ENCODE data around the gene TRIM14. TPM values are rescaled to one million over a fixed set of nuclear protein-coding genes. Genes with fewer than 3 reads are reported as not detected.

The TRIM14 gene
- 12.5 and 14.7 TPM in 2 replicates for total RNA-seq (2021)
- long read RNA-seq, full-length matches to known transcripts: 92 of 123 reads
- long read RNA-seq, partial matches to known transcripts: 10 of 123 reads
- long read RNA-seq, other reads (novel, unspliced or antisense): 21 of 123 reads

GRCh38 chr9:98118640-98119601 is at the start of gene TRIM14:
TSS of gene TRIM14 (minus strand) at chr9:98119222. CDS start at chr9:98119188, 34 bp downstream.
- Mint-ChIP-seq H3K36me3 (ENCODE audit: insufficient read depth in 1 of 3, low read depth in 3 of 3) (peaks cover 0 to 2% (median 0%) of the 10 kb centered on the region in 3 experiments; a peak in 1 of 7 replicates), H3K27me3 (ENCODE audit: low read depth) (peaks cover 13% of the 10 kb centered on the region), H3K4me1 (peaks cover 12 to 13% of the 10 kb centered on the region in 2 experiments), H3K9me3 (no peaks in the 10 kb centered on the region; a peak in 2 of 5 replicates), H3K27ac (no peak within 1 kb of the TSS; a peak in 2 of 7 replicates), H3K4me3 (peak within 1 kb of the TSS; percentile 78 to 79)
- no peak within 1 kb of the TSS for H2BK15ac ChIP-seq (ENCODE audit: low read depth, low read length)
- H3K9me3 ChIP-seq (ENCODE audit: control insufficient read depth, low read depth, low read length): no peaks in the 10 kb centered on the region
- peak; percentile 80 for DNase-seq
- no peak within 1 kb of the TSS for H2BK12ac ChIP-seq (ENCODE audit: insufficient read length, low read depth, low read length)
- no peak within 1 kb of the TSS for H3K27ac ChIP-seq (ENCODE audit: insufficient read length, low read depth, low read length)
- no peak within 1 kb of the TSS for H4K5ac ChIP-seq (ENCODE audit: insufficient read length, low read depth, low read length)
- H3K23ac ChIP-seq (ENCODE audit: insufficient read length, low read depth, low read length): no peak within 1 kb of the TSS
- no peaks in the 10 kb centered on the region for H3K79me1 ChIP-seq (ENCODE audit: insufficient read depth, low read depth, low read length, poor library complexity, severe bottlenecking)
- no peak within 1 kb of the TSS for H2AK5ac ChIP-seq (ENCODE audit: insufficient read length, low read length)
- H4K8ac ChIP-seq (replicated peaks; ENCODE audit: insufficient read length, low read depth, low read length): no peak within 1 kb of the TSS
- no peak within 1 kb of the TSS for H3K56ac ChIP-seq (ENCODE audit: insufficient read length, low read depth, low read length)
- H4K20me1 ChIP-seq (ENCODE audit: control insufficient read depth, insufficient read depth, insufficient read length): no peaks in the 10 kb centered on the region
- H3T11ph ChIP-seq (ENCODE audit: low read length): no peak within 1 kb of the TSS
- H3K18ac ChIP-seq (ENCODE audit: insufficient read length, low read depth, low read length): no peak within 1 kb of the TSS
- peak within 1 kb of the TSS; percentile 2 for H2AFZ ChIP-seq (ENCODE audit: low read length)
- no peak within 1 kb of the TSS for H4K91ac ChIP-seq (ENCODE audit: insufficient read length, low read depth, low read length)
- no peaks in the 10 kb centered on the region for H3K79me2 ChIP-seq (ENCODE audit: insufficient read depth, low read length)
- TF ChIP-seq CTCF (conservative IDR thresholded peaks at IDR 0.05): 0 out of 3 replicates have a peak, but pooled peaks have one; percentile 20
- H3K4me1 ChIP-seq (ENCODE audit: insufficient read depth, low read length): no peaks in the 10 kb centered on the region
- no CpG with 5 or more reads among the region's 71 CpGs for WGBS (ENCODE audit: extremely low coverage, insufficient read length, low lambda C conversion rate)
- H3K14ac ChIP-seq (ENCODE audit: insufficient read depth, low read length): peak within 1 kb of the TSS; percentile 59; the same call in 1 of the 2 replicates
- H3K4me2 ChIP-seq (ENCODE audit: insufficient read depth, insufficient read length, low read length): peak within 1 kb of the TSS; percentile 56
- H2BK20ac ChIP-seq (ENCODE audit: low read depth, low read length, poor library complexity, severe bottlenecking): no peak within 1 kb of the TSS
- H3K9ac ChIP-seq (ENCODE audit: extremely low read depth, insufficient read length, low read length): no peak within 1 kb of the TSS
- H2BK120ac ChIP-seq (ENCODE audit: low read depth, low read length, poor library complexity, severe bottlenecking): no peak within 1 kb of the TSS
- H3K4ac ChIP-seq (ENCODE audit: low read depth, low read length): no peak within 1 kb of the TSS
- no peaks in the 10 kb centered on the region for H3K27me3 ChIP-seq (ENCODE audit: insufficient read depth, low read length)
- H2BK5ac ChIP-seq (ENCODE audit: insufficient read length, low read length): no peak within 1 kb of the TSS
- H3K23me2 ChIP-seq (ENCODE audit: insufficient read length, low read depth, low read length, poor library complexity, severe bottlenecking): peaks cover 8% of the 10 kb centered on the region
